ENCODE data around the gene SCLT1. TPM values are rescaled to one million over a fixed set of nuclear protein-coding genes. Genes with fewer than 3 reads are reported as not detected.

SCLT1 gene
- total and polyA plus RNA-seq, 2 of the 13 experiments (the other 11 are each of a cell fraction or from before 2014, with no cell fraction given): 1.5 to 8.7 TPM

DNA sequence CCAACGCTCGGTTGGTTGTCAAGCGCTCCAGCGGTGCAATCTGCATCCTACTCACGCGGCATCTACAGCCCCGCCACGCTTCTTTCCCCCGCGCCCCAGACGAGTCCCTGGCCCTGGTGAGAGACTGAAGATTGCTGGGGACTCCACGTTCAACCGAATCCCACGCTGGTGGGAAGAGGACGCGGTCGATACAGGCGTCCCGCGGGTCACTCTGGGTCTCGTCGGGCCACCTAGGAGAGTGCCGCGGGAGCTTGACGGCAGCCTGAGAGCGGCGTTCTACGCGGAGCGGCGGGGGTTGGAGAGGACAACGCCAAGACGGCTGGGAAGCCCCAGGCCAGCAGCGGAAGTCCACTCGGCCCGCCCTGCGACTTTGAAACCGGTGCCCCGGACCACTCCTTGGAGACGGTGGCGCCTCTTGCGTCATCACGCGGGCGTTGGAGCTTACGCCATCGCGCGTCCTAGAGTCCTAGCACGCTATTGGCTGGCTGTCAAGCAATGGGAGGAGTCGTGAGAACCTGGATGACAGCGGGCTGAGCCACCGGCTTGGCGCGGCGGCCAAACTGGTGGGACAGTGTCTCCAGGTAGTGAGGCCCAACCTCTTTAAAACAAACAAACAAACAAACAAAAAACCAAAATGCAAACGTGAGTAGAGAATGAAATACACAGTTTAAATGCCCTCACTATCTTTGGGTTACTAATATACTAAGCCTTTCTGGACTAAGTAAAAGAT lies at the start of gene SCLT1 (continued):
- TF ChIP-seq GTF3A (CRISPR knock-in tag; conservative IDR thresholded peaks at IDR 0.05) (no peak), YEATS4 (CRISPR knock-in tag; IDR thresholded peaks at IDR 0.05; ENCODE audit: borderline replicate concordance) (peak; percentile 75; the same call in 1 of the 2 replicates), NR2F6 (IDR thresholded peaks at IDR 0.05) (peak; percentile 22; the same call in 1 of the 2 replicates), NR2F6 (CRISPR knock-in tag; IDR thresholded peaks at IDR 0.05) (peak; percentile 37; the same call in 1 of the 2 replicates), SMARCC2 (IDR thresholded peaks at IDR 0.05) (no peak), CCAR2 (optimal IDR thresholded peaks at IDR 0.05; ENCODE audit: low read depth, low read length) (no peak), STAG1 (CRISPR knock-in tag; IDR thresholded peaks at IDR 0.05) (no peak), TEAD3 (CRISPR knock-in tag; optimal IDR thresholded peaks at IDR 0.05; ENCODE audit: borderline replicate concordance) (peak; percentile 39), ZNF484 (CRISPR knock-in tag; IDR thresholded peaks at IDR 0.05; ENCODE audit: borderline replicate concordance, low read depth) (no peak), SALL2 (CRISPR knock-in tag; IDR thresholded peaks at IDR 0.05) (peak; percentile 67; the same call in 1 of the 2 replicates), ZNF589 (CRISPR knock-in tag; conservative IDR thresholded peaks at IDR 0.05) (no peak), ZNF329 (CRISPR knock-in tag; IDR thresholded peaks at IDR 0.05; ENCODE audit: low read depth) (no peak), ZFP36L2 (CRISPR knock-in tag; IDR thresholded peaks at IDR 0.05) (no peak), HNRNPUL1 (IDR thresholded peaks at IDR 0.05; ENCODE audit: low read depth, low read length) (no peak), HOXA9 (CRISPR knock-in tag; IDR thresholded peaks at IDR 0.05; ENCODE audit: borderline replicate concordance) (no peak), ZNF234 (CRISPR knock-in tag; conservative IDR thresholded peaks at IDR 0.05) (no peak), ZNF264 (CRISPR knock-in tag; IDR thresholded peaks at IDR 0.05) (no peak), ZNF703 (CRISPR knock-in tag; IDR thresholded peaks at IDR 0.05; ENCODE audit: borderline replicate concordance) (no peak), PRPF4 (IDR thresholded peaks at IDR 0.05; ENCODE audit: low read depth, low read length, poor library complexity, severe bottlenecking) (no peak)
- TF ChIP-seq, protein P1, sequence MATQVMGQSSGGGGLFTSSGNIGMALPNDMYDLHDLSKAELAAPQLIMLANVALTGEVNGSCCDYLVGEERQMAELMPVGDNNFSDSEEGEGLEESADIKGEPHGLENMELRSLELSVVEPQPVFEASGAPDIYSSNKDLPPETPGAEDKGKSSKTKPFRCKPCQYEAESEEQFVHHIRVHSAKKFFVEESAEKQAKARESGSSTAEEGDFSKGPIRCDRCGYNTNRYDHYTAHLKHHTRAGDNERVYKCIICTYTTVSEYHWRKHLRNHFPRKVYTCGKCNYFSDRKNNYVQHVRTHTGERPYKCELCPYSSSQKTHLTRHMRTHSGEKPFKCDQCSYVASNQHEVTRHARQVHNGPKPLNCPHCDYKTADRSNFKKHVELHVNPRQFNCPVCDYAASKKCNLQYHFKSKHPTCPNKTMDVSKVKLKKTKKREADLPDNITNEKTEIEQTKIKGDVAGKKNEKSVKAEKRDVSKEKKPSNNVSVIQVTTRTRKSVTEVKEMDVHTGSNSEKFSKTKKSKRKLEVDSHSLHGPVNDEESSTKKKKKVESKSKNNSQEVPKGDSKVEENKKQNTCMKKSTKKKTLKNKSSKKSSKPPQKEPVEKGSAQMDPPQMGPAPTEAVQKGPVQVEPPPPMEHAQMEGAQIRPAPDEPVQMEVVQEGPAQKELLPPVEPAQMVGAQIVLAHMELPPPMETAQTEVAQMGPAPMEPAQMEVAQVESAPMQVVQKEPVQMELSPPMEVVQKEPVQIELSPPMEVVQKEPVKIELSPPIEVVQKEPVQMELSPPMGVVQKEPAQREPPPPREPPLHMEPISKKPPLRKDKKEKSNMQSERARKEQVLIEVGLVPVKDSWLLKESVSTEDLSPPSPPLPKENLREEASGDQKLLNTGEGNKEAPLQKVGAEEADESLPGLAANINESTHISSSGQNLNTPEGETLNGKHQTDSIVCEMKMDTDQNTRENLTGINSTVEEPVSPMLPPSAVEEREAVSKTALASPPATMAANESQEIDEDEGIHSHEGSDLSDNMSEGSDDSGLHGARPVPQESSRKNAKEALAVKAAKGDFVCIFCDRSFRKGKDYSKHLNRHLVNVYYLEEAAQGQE (IDR thresholded peaks at IDR 0.05; ENCODE audit: borderline replicate concordance in 1 of 2, low read depth in 1 of 2, low read length in 2 of 2): no peak
- TF ChIP-seq, protein P2, sequence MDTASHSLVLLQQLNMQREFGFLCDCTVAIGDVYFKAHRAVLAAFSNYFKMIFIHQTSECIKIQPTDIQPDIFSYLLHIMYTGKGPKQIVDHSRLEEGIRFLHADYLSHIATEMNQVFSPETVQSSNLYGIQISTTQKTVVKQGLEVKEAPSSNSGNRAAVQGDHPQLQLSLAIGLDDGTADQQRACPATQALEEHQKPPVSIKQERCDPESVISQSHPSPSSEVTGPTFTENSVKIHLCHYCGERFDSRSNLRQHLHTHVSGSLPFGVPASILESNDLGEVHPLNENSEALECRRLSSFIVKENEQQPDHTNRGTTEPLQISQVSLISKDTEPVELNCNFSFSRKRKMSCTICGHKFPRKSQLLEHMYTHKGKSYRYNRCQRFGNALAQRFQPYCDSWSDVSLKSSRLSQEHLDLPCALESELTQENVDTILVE (CRISPR knock-in tag; IDR thresholded peaks at IDR 0.05): peak; percentile 60; the same call in 1 of the 2 replicates
- TF ChIP-seq, protein P3, sequence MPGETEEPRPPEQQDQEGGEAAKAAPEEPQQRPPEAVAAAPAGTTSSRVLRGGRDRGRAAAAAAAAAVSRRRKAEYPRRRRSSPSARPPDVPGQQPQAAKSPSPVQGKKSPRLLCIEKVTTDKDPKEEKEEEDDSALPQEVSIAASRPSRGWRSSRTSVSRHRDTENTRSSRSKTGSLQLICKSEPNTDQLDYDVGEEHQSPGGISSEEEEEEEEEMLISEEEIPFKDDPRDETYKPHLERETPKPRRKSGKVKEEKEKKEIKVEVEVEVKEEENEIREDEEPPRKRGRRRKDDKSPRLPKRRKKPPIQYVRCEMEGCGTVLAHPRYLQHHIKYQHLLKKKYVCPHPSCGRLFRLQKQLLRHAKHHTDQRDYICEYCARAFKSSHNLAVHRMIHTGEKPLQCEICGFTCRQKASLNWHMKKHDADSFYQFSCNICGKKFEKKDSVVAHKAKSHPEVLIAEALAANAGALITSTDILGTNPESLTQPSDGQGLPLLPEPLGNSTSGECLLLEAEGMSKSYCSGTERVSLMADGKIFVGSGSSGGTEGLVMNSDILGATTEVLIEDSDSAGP (CRISPR knock-in tag; IDR thresholded peaks at IDR 0.05; ENCODE audit: borderline replicate concordance): peak; percentile 92; the same call in 1 of the 2 replicates
- TF ChIP-seq, protein P4, sequence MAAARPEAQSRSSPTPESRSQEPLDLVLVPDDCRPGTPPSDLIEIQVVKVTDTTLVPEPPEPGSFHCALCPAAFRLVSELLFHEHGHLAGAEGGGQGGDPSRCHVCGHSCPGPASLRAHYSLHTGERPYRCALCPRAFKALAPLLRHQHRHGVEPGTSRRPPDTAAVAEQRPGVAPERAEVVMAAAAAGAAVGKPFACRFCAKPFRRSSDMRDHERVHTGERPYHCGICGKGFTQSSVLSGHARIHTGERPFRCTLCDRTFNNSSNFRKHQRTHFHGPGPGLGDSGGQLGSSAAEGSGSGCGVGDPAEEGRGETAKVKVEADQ (CRISPR knock-in tag; IDR thresholded peaks at IDR 0.05; ENCODE audit: borderline replicate concordance): peak; percentile 36; the same call in 1 of the 2 replicates

All from HepG2 (cell line).